ENCODE data around the gene SLC43A1.

- TF ChIP-seq CTCF (IDR thresholded peaks at IDR 0.05) (no peak), POLR2A (IDR thresholded peaks at IDR 0.05) (no peak)
Measured at GRCh38 chr11:57468276-57468675, 47.2 kb downstream of the SLC43A1 start.

Data from esophagus squamous epithelium (tissue), 4 donors.